ENCODE data around the gene PCDH8. TPM values are rescaled to one million over a fixed set of nuclear protein-coding genes. Genes with fewer than 3 reads are reported as not detected.

Gene PCDH8
- total and polyA plus RNA-seq, 3 donors from 2014 or later = 1.5 to 6.8 (median 5.1) TPM

GRCh38 chr13:52879950-52880741, 31.7 kb upstream of the PCDH8 start:
- no peaks in the 10 kb centered on the region for H3K9me3 ChIP-seq
- TF ChIP-seq POLR2A (IDR thresholded peaks at IDR 0.05) (no peak), CTCF (IDR thresholded peaks at IDR 0.05) (no peak)
- no peaks in the 10 kb centered on the region for H3K4me1 ChIP-seq
- no peak overlapping the region for H3K4me3 ChIP-seq
- no peaks in the 10 kb centered on the region for H3K27me3 ChIP-seq
- intact Hi-C loops (cut with DNase I; ENCODE audit: low total_unique reads) = no loop called here
- WGBS, 2 donors = 29 to 34% methylated on average over 6 of the region's 6 CpGs
- H3K36me3 ChIP-seq (ENCODE audit: low read depth, missing control alignments) = no peaks in the 10 kb centered on the region
- no peak for DNase-seq
- no peak overlapping the region for H3K27ac ChIP-seq

- intact Hi-C loops (cut with DNase I; ENCODE audit: low total_unique reads) = no loop called here
- no peaks in the 10 kb centered on the region for H3K4me1 ChIP-seq
- 38 to 45% methylated on average over 3 of the region's 3 CpGs for WGBS, 2 donors
- H3K27me3 ChIP-seq = no peaks in the 10 kb centered on the region
- no peaks in the 10 kb centered on the region for H3K9me3 ChIP-seq
- DNase-seq = no peak
- no peaks in the 10 kb centered on the region for H3K36me3 ChIP-seq (ENCODE audit: low read depth, missing control alignments)
- no peak overlapping the region for H3K27ac ChIP-seq
- TF ChIP-seq POLR2A (IDR thresholded peaks at IDR 0.05) = no peak
- no peak for TF ChIP-seq CTCF (IDR thresholded peaks at IDR 0.05)
- no peak overlapping the region for H3K4me3 ChIP-seq
These were observed 30.4 kb upstream of the PCDH8 start for GRCh38 chr13:52878831-52879230.

GRCh38 chr13:52870143-52870542, 21.7 kb upstream of the PCDH8 start:
- Histone ChIP-seq H3K36me3 (ENCODE audit: low read depth, missing control alignments) (no peaks in the 10 kb centered on the region), H3K4me1 (no peaks in the 10 kb centered on the region), H3K9me3 (no peaks in the 10 kb centered on the region), H3K27ac (no peak overlapping the region), H3K4me3 (no peak overlapping the region), H3K27me3 (no peaks in the 10 kb centered on the region)
- intact Hi-C loops (cut with DNase I; ENCODE audit: low total_unique reads) = no loop called here
- TF ChIP-seq POLR2A (IDR thresholded peaks at IDR 0.05) = no peak
- TF ChIP-seq CTCF (IDR thresholded peaks at IDR 0.05) = no peak
- 76 to 88% methylated on average over 3 of the region's 3 CpGs for WGBS, 2 donors
- DNase-seq = no peak

GRCh38 chr13:52869621-52870020, 21.2 kb upstream of the PCDH8 start:
- WGBS, 2 donors = 45 to 51% methylated on average over 4 of the region's 4 CpGs
- no peak overlapping the region for H3K27ac ChIP-seq
- no peaks in the 10 kb centered on the region for H3K9me3 ChIP-seq
- TF ChIP-seq POLR2A (IDR thresholded peaks at IDR 0.05) (no peak), CTCF (IDR thresholded peaks at IDR 0.05) (no peak)
- H3K4me3 ChIP-seq = no peak overlapping the region
- no peaks in the 10 kb centered on the region for H3K4me1 ChIP-seq
- DNase-seq = no peak
- H3K36me3 ChIP-seq (ENCODE audit: low read depth, missing control alignments) = no peaks in the 10 kb centered on the region
- no peaks in the 10 kb centered on the region for H3K27me3 ChIP-seq
- intact Hi-C loops (cut with DNase I; ENCODE audit: low total_unique reads) = no loop called here

GRCh38 chr13:52869050-52869449, 20.6 kb upstream of the PCDH8 start:
- H3K27ac ChIP-seq = no peak overlapping the region
- TF ChIP-seq POLR2A (IDR thresholded peaks at IDR 0.05) (no peak), CTCF (IDR thresholded peaks at IDR 0.05) (no peak)
- no peaks in the 10 kb centered on the region for H3K27me3 ChIP-seq
- WGBS, 2 donors = 86 to 92% methylated on average over 4 of the region's 4 CpGs
- intact Hi-C loops (cut with DNase I; ENCODE audit: low total_unique reads) = no loop called here
- no peaks in the 10 kb centered on the region for H3K4me1 ChIP-seq
- no peak overlapping the region for H3K4me3 ChIP-seq
- no peaks in the 10 kb centered on the region for H3K36me3 ChIP-seq (ENCODE audit: low read depth, missing control alignments)
- DNase-seq = no peak
- no peaks in the 10 kb centered on the region for H3K9me3 ChIP-seq
